ENCODE data around the gene CD47.

Gene CD47

GRCh38 chr3:108090701-108091497 lies at the start of gene CD47:
TSS of gene CD47 (minus strand) at chr3:108091031. CDS start at chr3:108090908, 123 bp downstream.
- Histone ChIP-seq H3K9ac (peak within 1 kb of the TSS; percentile 88 to 96 (median 94)), H4K20me1 (peaks cover 0 to 29% (median 13%) of the 10 kb centered on the region in 11 experiments; a peak in 12 of 22 replicates), H3K27ac (peak within 1 kb of the TSS; percentile 89 to 96 (median 93)), H3K4me2 (peak within 1 kb of the TSS; percentile 77 to 99 (median 90)), H3K4me3 (peak within 1 kb of the TSS; percentile 83 to 97 (median 90)), H3K36me3 (peaks cover 7 to 19% (median 12%) of the 10 kb centered on the region in 11 experiments; a peak in 18 of 22 replicates), H3K9me3 (replicated peaks in 1 of 11) (no peaks in the 10 kb centered on the region), H3K27me3 (no peaks in the 10 kb centered on the region), H3K4me1 (peaks cover 32 to 50% (median 42%) of the 10 kb centered on the region in 10 experiments)
- TF ChIP-seq Cebpa-rat (IDR thresholded peaks at IDR 0.05) = no peak

GRCh38 chr3:108137460-108137814 lies 46.6 kb upstream of the CD47 start:
- peaks cover 0 to 21% (median 16%) of the 10 kb centered on the region in 11 experiments; a peak in 16 of 22 replicates for H3K36me3 ChIP-seq
- TF ChIP-seq Cebpa-rat (IDR thresholded peaks at IDR 0.05) = no peak
- H4K20me1 ChIP-seq = no peaks in the 10 kb centered on the region
- H3K9ac ChIP-seq = no peak overlapping the region
- H3K9me3 ChIP-seq (replicated peaks in 1 of 11) = peaks cover 0 to 17% (median 9%) of the 10 kb centered on the region in 11 experiments; a peak in 10 of 22 replicates
- no peak overlapping the region for H3K27ac ChIP-seq
- no peaks in the 10 kb centered on the region for H3K27me3 ChIP-seq
- H3K4me3 ChIP-seq = no peak overlapping the region
- H3K4me1 ChIP-seq = peaks cover 26 to 37% (median 31%) of the 10 kb centered on the region in 10 experiments
- no peak overlapping the region for H3K4me2 ChIP-seq

- no peak overlapping the region for H3K27ac ChIP-seq
- peaks cover 32 to 43% (median 37%) of the 10 kb centered on the region in 10 experiments for H3K4me1 ChIP-seq
- peaks cover 0 to 17% (median 9%) of the 10 kb centered on the region in 11 experiments; a peak in 10 of 22 replicates for H3K9me3 ChIP-seq (replicated peaks in 1 of 11)
- H3K9ac ChIP-seq = no peak overlapping the region
- no peaks in the 10 kb centered on the region for H3K27me3 ChIP-seq
- no peak overlapping the region for H3K4me3 ChIP-seq
- peak overlapping the region in 8 of 11 experiments; percentile 4 to 44 (median 30); a peak in 10 of 22 replicates for H3K4me2 ChIP-seq
- no peak for TF ChIP-seq Cebpa-rat (IDR thresholded peaks at IDR 0.05)
- H4K20me1 ChIP-seq = no peaks in the 10 kb centered on the region
- H3K36me3 ChIP-seq = peaks cover 0 to 21% (median 16%) of the 10 kb centered on the region in 11 experiments; a peak in 16 of 22 replicates
Observed at GRCh38 chr3:108136561-108137459, 46.0 kb upstream of the CD47 start.

DNA sequence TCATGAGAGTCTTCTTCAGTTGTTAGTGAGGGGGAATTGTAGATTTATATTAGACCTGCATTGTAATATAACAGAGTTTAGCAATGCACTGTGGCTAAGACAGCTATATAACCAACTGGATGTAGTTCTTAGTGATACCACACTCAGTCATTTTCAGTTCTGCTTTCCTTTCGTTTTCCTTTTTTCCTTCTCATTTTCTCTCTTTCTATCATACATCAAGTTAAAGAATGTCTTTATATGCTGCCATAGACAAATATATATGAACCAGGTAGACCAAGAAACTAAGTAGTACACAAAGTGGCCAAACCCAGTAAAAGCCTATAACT lies 43.7 kb upstream of the CD47 start:
- no peaks in the 10 kb centered on the region for H4K20me1 ChIP-seq
- peaks cover 0 to 16% (median 9%) of the 10 kb centered on the region in 11 experiments; a peak in 10 of 22 replicates for H3K9me3 ChIP-seq (replicated peaks in 1 of 11)
- H3K9ac ChIP-seq = peak overlapping the region in 8 of 11 experiments; percentile 1 to 65 (median 37); a peak in 9 of 22 replicates
- peak overlapping the region; percentile 70 to 95 (median 82) for H3K4me2 ChIP-seq
- H3K36me3 ChIP-seq = peaks cover 0 to 21% (median 16%) of the 10 kb centered on the region in 11 experiments; a peak in 16 of 22 replicates
- peak overlapping the region in 3 of 10 experiments; percentile 8 to 40 (median 19); a peak in 4 of 20 replicates for H3K4me3 ChIP-seq
- peaks cover 43 to 61% (median 55%) of the 10 kb centered on the region in 10 experiments for H3K4me1 ChIP-seq
- TF ChIP-seq Cebpa-rat (IDR thresholded peaks at IDR 0.05) = no peak
- H3K27ac ChIP-seq = peak overlapping the region in 9 of 11 experiments; percentile 17 to 86 (median 59); a peak in 19 of 22 replicates
- no peaks in the 10 kb centered on the region for H3K27me3 ChIP-seq

DNA sequence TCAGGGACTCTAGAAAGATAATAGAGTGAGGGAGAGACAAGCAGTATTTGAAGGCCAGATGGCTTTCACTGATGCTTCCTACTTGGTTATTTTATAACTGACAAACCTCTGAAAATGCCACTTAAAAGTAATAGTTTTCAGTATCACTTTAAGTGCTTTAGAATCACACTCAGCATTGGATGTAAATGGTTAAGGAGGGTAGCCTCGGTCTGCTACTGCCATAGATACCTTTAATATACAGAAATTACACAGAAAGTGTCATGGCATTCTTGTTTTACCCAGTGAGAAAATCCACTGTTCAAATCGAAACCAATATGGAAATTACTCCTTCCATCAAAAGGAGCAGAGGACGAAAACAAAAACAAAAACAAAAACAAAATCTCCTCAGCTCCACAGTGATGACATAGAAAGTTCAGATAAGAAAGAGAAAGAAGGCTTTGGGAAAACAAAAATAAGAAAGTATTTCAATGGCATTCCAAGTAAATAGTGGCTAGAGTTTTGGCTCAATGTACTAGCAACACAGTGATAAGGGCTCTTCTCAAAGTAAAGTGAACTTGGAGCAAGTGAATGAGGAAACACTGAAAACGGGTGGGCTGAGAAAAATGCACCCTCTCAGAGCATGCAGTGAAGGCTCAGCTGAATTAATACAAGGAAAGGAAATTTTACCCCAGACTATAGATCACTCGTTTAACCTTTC lies 43.2 kb upstream of the CD47 start:
- Histone ChIP-seq H3K9me3 (replicated peaks in 1 of 11) (peaks cover 0 to 19% (median 10%) of the 10 kb centered on the region in 11 experiments; a peak in 10 of 22 replicates), H3K36me3 (peaks cover 0 to 23% (median 17%) of the 10 kb centered on the region in 11 experiments; a peak in 16 of 22 replicates), H3K27ac (peak overlapping the region in 10 of 11 experiments; percentile 17 to 86 (median 58); a peak in 20 of 22 replicates), H4K20me1 (no peaks in the 10 kb centered on the region), H3K4me1 (peaks cover 43 to 61% (median 57%) of the 10 kb centered on the region in 10 experiments), H3K9ac (peak overlapping the region; percentile 1 to 65 (median 21); a peak in 11 of 22 replicates), H3K4me2 (peak overlapping the region; percentile 70 to 95 (median 82)), H3K4me3 (peak overlapping the region in 6 of 10 experiments; percentile 8 to 42 (median 27); a peak in 10 of 20 replicates), H3K27me3 (no peaks in the 10 kb centered on the region)
- TF ChIP-seq Cebpa-rat (IDR thresholded peaks at IDR 0.05) = no peak

DNA sequence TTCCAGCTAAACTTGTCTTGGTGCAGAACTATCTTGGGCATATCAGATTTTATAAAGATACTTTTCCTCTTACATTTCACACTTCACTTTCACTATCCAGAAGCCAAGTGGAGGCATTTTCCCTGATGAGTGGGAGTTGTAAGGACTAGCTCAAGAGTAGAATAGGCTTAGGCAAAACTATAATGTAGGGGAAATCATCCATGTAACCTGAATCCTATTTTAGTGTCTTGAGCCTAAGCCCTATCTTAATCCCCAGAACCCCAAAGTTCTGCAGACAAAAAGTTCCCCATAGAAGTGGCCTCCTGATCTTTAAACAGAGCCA lies 42.2 kb upstream of the CD47 start:
- Histone ChIP-seq H3K9ac (peak overlapping the region in 10 of 11 experiments; percentile 3 to 65 (median 29); a peak in 14 of 22 replicates), H4K20me1 (no peaks in the 10 kb centered on the region)

GRCh38 chr3:108131475-108132134 lies 40.8 kb upstream of the CD47 start:
- H3K36me3 ChIP-seq = peaks cover 0 to 28% (median 13%) of the 10 kb centered on the region in 11 experiments; a peak in 16 of 22 replicates
- peak overlapping the region; percentile 30 to 86 (median 46); a peak in 19 of 22 replicates for H3K27ac ChIP-seq
- peaks cover 57 to 78% (median 71%) of the 10 kb centered on the region in 10 experiments for H3K4me1 ChIP-seq
- TF ChIP-seq Cebpa-rat (IDR thresholded peaks at IDR 0.05) = no peak
- H3K9me3 ChIP-seq (replicated peaks in 1 of 11) = peaks cover 6 to 22% (median 11%) of the 10 kb centered on the region in 11 experiments; a peak in 14 of 22 replicates
- H4K20me1 ChIP-seq = no peaks in the 10 kb centered on the region
- peak overlapping the region in 2 of 11 experiments; percentile 61 to 65; a peak in 4 of 22 replicates for H3K9ac ChIP-seq
- H3K4me3 ChIP-seq = peak overlapping the region in 1 of 10 experiments; percentile 42; a peak in 1 of 20 replicates
- H3K4me2 ChIP-seq = peak overlapping the region; percentile 70 to 95 (median 82); a peak in 21 of 22 replicates
- no peaks in the 10 kb centered on the region for H3K27me3 ChIP-seq

More for the DNA sequence above, 42.2 kb upstream of the CD47 start:
- Histone ChIP-seq H3K27ac (peak overlapping the region in 10 of 11 experiments; percentile 17 to 86 (median 56); a peak in 19 of 22 replicates), H3K27me3 (no peaks in the 10 kb centered on the region), H3K4me2 (peak overlapping the region; percentile 70 to 95 (median 82)), H3K4me3 (peak overlapping the region in 6 of 10 experiments; percentile 14 to 44 (median 29); a peak in 10 of 20 replicates), H3K4me1 (peaks cover 49 to 67% (median 63%) of the 10 kb centered on the region in 10 experiments), H3K9me3 (replicated peaks in 1 of 11) (peaks cover 6 to 24% (median 13%) of the 10 kb centered on the region in 11 experiments; a peak in 14 of 22 replicates), H3K36me3 (peaks cover 0 to 30% (median 17%) of the 10 kb centered on the region in 11 experiments; a peak in 16 of 22 replicates)
- TF ChIP-seq Cebpa-rat (IDR thresholded peaks at IDR 0.05) = no peak
